Stimulated activated CD8-positive, alpha-beta memory T cell treated with anti-CD3 and anti-CD28 coated beads, Interleukin-15, amount 100 ng/mL, for 24 hours (primary cell): ENCODE data around the gene MYEF2.

Source experiments
- DNase-seq: peaks from one replicate; pipeline ENCODE4 v3.0.0-alpha.2; 2020; ENCODE audit warnings: low read depth

Gene MYEF2

DNA sequence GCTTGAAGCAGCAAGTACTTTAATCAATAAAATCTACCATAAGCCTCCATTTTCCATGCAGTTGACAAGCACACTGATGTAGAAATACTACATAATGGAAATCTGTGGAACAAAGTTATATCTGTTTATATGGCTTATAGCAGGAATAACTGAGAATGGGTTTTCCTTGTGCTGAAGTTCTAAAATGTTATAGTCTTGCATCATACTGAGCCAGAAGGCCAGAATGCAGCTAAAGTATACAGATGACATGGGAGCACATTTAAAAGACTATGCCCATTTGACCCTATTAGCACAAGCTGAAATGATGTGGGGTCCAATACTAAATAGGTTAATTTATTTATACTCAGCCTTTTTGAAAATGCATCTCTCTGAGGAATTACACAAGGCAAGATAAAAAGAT lies 32.2 kb downstream of the MYEF2 start:
- no peak for DNase-seq

GRCh38 chr15:48144889-48145288 lies 33.2 kb downstream of the MYEF2 start:
- no peak for DNase-seq

- no peak for DNase-seq
Observed at GRCh38 chr15:48143856-48144255, 34.2 kb downstream of the MYEF2 start.

DNA sequence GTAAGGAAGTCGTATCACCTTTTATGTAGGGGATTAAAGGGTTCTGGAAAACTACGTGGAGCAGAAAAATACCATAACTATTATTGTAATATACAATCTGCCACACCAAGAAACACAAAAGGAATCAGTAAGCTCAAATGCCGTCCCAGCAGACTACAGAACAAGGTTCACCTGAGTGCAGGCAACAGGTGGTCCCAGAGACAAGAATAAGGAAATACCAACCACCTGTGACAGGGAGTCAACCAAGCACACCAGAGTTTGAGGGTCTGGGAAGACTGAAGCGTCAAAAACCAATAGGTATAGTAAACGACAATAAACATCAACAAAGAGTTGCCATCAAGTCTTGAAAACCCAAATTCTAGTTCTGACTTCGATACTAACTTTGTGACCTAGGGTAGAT lies 45.2 kb downstream of the MYEF2 start:
- DNase-seq: no peak

- DNase-seq: no peak
Observed at GRCh38 chr15:48131324-48131723, 46.8 kb downstream of the MYEF2 start.

- DNase-seq: no peak
Observed at GRCh38 chr15:48126667-48127355, 51.3 kb downstream of the MYEF2 start.

GRCh38 chr15:48121849-48122248 lies 56.2 kb downstream of the MYEF2 start:
- no peak for DNase-seq

GRCh38 chr15:48120745-48121144 lies 57.4 kb downstream of the MYEF2 start, which contains the start of gene SLC24A5:
TSS of gene SLC24A5 (plus strand) at chr15:48120990. CDS start at chr15:48121045, 55 bp downstream.
- no peak for DNase-seq

- no peak for DNase-seq
Observed at GRCh38 chr15:48119277-48119676, 58.8 kb downstream of the MYEF2 start.

GRCh38 chr15:48112242-48112641 lies 65.9 kb downstream of the MYEF2 start:
- DNase-seq: no peak

DNA sequence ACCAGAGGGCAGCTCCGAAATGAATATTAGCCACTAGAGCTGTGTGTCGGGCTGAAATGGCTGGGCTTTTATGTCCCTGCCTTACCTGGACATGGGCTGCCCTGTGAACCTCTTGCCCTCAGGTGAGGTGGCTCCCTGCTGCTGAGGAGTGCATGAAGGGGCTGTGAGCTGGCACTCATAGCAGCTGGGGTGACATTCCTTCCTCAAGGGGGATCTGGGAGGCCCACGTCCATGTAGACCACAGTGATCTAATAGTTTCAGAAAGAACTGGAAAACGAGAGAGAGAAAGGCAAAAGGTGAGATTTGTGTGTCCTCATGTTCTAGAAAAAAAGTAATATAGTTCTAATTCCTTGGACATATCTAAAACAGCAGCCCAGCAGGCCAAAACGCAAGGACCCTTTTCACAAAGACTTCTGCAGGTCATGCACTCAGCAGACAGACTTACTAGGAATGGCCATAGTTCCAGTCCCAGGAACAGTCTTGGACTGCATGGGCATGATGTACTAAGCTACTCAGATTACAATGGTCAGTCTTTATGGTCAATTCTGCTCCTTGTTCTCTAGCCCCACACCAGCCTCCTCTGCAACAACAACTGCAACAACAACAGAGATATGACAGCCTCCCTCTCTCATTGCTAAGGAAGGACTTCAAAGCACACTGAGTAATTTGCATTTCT lies 68.1 kb downstream of the MYEF2 start:
- no peak for DNase-seq

DNA sequence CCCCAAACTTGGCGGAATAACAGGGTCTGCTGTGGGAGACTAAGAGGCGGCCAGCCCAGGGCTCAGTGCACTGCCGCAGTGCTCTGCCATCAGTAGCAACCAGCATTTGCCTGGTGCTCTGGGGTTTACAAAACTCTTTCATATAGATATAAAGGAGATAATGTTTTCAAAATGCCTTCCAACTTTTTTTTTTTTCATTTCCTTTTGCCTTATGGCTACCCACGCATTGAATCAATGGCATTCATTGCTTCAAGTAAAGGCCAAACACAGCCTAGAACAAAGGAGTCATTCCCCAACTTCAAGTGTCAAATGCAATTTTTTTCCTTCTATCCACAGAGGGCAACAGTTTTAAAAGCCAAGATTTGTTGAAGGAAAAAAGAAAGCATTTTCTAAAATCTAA lies 68.9 kb downstream of the MYEF2 start:
- no peak for DNase-seq

- no peak for DNase-seq
Observed at GRCh38 chr15:48105936-48106335, 72.2 kb downstream of the MYEF2 start.

DNA sequence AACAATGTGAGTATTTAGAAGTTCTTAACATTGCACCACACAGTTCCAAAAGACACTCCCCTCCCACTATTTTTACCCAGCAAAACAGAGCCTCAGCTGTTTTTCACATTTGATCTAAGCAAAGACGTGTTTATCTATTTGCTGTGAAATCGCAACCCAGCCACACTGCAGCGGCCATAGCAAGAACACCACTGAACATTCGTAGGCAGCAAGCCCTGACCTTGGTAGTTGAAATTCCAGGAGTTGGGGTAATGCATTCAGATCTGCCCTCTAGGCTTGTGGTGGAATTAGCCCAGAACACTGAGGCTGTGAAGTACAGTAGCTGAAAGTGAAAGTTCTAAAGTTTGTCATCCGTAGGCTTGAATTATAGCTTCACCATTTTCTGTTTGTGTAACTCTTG lies 74.4 kb downstream of the MYEF2 start:
- DNase-seq: no peak

GRCh38 chr15:48102167-48102566 lies 75.9 kb downstream of the MYEF2 start:
- no peak for DNase-seq

GRCh38 chr15:48101376-48101961 lies 76.6 kb downstream of the MYEF2 start:
- DNase-seq: no peak

DNA sequence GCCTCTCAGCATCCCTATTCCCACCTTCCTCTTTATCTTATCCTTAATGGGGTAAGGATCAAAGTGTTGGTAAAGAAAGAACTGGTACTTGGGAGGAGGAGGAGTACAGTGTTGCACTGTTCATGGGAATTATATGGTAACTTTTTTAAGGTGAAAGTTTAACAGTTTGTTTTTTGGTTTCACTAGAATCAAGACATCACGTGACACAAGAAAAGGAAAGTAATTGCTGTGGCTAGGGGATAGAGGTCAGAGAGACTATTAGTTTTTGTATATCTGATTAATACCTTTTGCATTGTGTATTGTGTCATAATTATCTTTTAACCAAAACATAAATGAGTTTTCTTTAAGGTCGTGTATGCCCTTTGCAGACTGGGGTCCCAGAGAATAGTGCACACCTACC lies 80.8 kb downstream of the MYEF2 start:
- DNase-seq: no peak

GRCh38 chr15:48096813-48097212 lies 81.3 kb downstream of the MYEF2 start:
- no peak for DNase-seq

- DNase-seq: no peak
Observed at GRCh38 chr15:48096355-48096786, 81.7 kb downstream of the MYEF2 start.

DNA sequence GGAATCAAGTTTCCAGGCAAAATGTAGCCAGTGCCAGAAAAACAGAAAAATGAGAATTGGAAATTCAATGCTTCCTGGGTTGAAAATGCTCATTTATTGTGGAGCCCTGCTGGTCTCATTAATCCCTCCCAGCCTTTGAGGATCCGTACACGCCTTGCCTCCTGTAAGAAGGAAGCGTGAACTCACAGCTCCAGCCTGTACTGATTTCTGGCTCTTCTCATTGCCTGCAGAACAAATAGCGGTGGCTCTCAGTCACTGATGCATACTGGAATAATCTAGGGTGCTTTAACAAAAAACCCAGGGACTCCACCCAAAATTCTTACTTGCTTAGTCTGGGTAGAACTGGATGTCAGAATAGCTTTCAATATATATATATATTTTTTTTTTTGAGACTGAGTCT lies 86.6 kb downstream of the MYEF2 start:
- DNase-seq: no peak

DNA sequence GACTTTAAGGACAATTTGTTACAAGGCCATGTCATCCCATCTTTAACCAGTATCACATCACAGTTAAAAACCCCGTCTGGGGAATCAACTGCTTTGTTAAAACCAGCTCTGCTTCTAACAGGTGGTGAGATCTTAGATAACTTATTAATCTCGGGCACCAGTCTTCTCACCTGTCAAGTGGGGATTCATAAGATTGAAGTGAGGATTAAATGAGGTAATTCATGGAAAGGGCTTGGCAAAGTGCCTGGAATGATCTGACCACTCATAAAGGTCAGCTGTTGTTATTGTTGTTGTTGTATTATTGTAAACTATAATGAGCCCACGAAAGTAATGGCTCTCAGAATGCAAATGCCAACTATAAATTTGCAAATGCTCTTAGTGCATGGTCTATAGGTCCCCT lies 87.4 kb downstream of the MYEF2 start:
- no peak for DNase-seq

DNA sequence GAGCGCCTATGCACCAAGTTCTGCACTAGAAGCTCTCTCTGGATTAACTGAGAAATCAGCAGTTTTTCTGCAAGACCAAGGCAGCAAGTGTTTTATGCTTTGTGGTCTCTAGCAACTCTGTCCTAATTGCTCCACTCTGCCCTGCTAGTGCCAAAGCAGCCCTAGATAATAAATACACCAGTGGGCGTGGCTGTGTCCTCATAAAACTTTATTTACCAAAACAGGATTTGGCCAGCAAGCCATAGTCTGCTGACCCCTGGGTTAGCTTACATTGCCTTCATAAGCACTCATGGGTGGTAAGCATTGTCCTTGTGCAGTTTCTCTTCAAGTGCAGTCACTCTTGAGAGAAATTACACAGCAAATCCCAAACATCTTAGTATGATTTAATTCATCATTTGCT lies 88.0 kb downstream of the MYEF2 start:
- no peak for DNase-seq

- DNase-seq: no peak
Observed at GRCh38 chr15:48089702-48090101, 88.4 kb downstream of the MYEF2 start.
